Loucy (cell line): Measurements from ENCODE around the gene USP17L29.
"Not testable (repeated sequence)": the region's sequence is repeated elsewhere in the genome, so short reads cannot be mapped to it uniquely, and the experiment has no call there.

Experiments used
- H2AFZ ChIP-seq: fragments of 200-600 bp; sonication (generic); 2 replicates; pipeline ENCODE4 v1.6.0; 2016; ENCODE audit warnings: antibody characterized with exemption, mild to moderate bottlenecking, low read length, moderate library complexity
- H3F3A ChIP-seq: fragments of 200-600 bp; 2 replicates; pipeline ENCODE4 v1.6.0; 2016; ENCODE audit warnings: antibody characterized with exemption, low read depth, mild to moderate bottlenecking
- H3K27me3 ChIP-seq: fragments of 200-600 bp; sonication (generic); 2 replicates; pipeline ENCODE4 v1.6.1; 2014; ENCODE audit warnings: low read length, mild to moderate bottlenecking; ENCODE audit not compliant: insufficient read depth, poor library complexity, severe bottlenecking
- H3K36me3 ChIP-seq: fragments of 200-600 bp; sonication (generic); 2 replicates; pipeline ENCODE4 v1.6.1; 2016; ENCODE audit warnings: low read length; ENCODE audit not compliant: insufficient read depth
- H3K4me1 ChIP-seq: fragments of 200-600 bp; sonication (generic); 2 replicates; pipeline ENCODE4 v1.5.1; 2014; ENCODE audit warnings: low read length, mild to moderate bottlenecking; ENCODE audit not compliant: insufficient read depth, poor library complexity, severe bottlenecking
- H3K4me2 ChIP-seq: fragments of 200-600 bp; sonication (generic); 2 replicates; pipeline ENCODE4 v1.6.0; 2014; ENCODE audit warnings: antibody characterized with exemption, low read length, low read depth, mild to moderate bottlenecking; ENCODE audit not compliant: poor library complexity, severe bottlenecking
- H3K4me3 ChIP-seq: fragments of 200-600 bp; sonication (generic); 2 replicates; pipeline ENCODE4 v1.5.1; 2014; ENCODE audit warnings: low read length, mild to moderate bottlenecking, mixed read lengths; ENCODE audit not compliant: poor library complexity, severe bottlenecking
- H3K79me2 ChIP-seq: fragments of 200-600 bp; sonication (generic); 2 replicates; pipeline ENCODE4 v1.6.1; 2014; ENCODE audit warnings: low read length; ENCODE audit not compliant: insufficient read depth
- H3K9ac ChIP-seq: fragments of 200-600 bp; sonication (generic); 2 replicates; pipeline ENCODE4 v1.6.0; 2014; ENCODE audit warnings: mild to moderate bottlenecking, low read depth, low read length, moderate library complexity; ENCODE audit not compliant: poor library complexity, severe bottlenecking
- H3K9me2 ChIP-seq: fragments of 200-600 bp; sonication (generic); replicated peaks from 2 replicates; pipeline ENCODE4 v1.6.1; 2016; ENCODE audit warnings: low read depth, low read length, mixed read lengths
- H3K9me3 ChIP-seq: fragments of 200-600 bp; sonication (generic); 2 replicates; pipeline ENCODE4 v1.6.1; 2014; ENCODE audit warnings: mild to moderate bottlenecking, antibody characterized with exemption, low read length, low read depth; ENCODE audit not compliant: insufficient read depth
- H4K20me1 ChIP-seq: fragments of 200-600 bp; sonication (generic); 2 replicates; pipeline ENCODE4 v1.6.0; 2014; ENCODE audit warnings: antibody characterized with exemption, low read length, mild to moderate bottlenecking; ENCODE audit not compliant: insufficient read depth, poor library complexity, severe bottlenecking

USP17L29 gene

GRCh38 chr4:9353338-9353737 is at the start of gene USP17L29:
Gene USP17L29, plus strand, starts transcription at chr4:9353638. Its CDS starts 0 bp downstream, at chr4:9353638.
- not testable (repeated sequence) for H3K79me2 ChIP-seq, H3K9ac ChIP-seq, H3F3A ChIP-seq, H2AFZ ChIP-seq, H3K4me1 ChIP-seq, H3K27me3 ChIP-seq, H3K4me2 ChIP-seq, H3K9me3 ChIP-seq, H3K36me3 ChIP-seq, H3K4me3 ChIP-seq, H4K20me1 ChIP-seq, H3K9me2 ChIP-seq

- not testable (repeated sequence) for H3F3A ChIP-seq, H4K20me1 ChIP-seq, H3K9ac ChIP-seq, H3K4me2 ChIP-seq, H2AFZ ChIP-seq, H3K9me2 ChIP-seq, H3K79me2 ChIP-seq, H3K4me3 ChIP-seq, H3K36me3 ChIP-seq, H3K9me3 ChIP-seq, H3K4me1 ChIP-seq, H3K27me3 ChIP-seq
These were observed 29.2 kb upstream of the USP17L29 start for GRCh38 chr4:9324191-9324590.

- H3K9me2 ChIP-seq, H3K4me3 ChIP-seq, H4K20me1 ChIP-seq, H3K27me3 ChIP-seq, H3K9ac ChIP-seq, H3K79me2 ChIP-seq, H3K9me3 ChIP-seq, H3K4me2 ChIP-seq, H3K36me3 ChIP-seq, H3K4me1 ChIP-seq, H2AFZ ChIP-seq, H3F3A ChIP-seq: not testable (repeated sequence)
These were observed 28.6 kb upstream of the USP17L29 start, which contains the start of gene USP17L24 for GRCh38 chr4:9324865-9325264. Gene USP17L24, plus strand, starts transcription at chr4:9325165. Its CDS starts 0 bp downstream, at chr4:9325165.

GRCh38 chr4:9329611-9330010 is 23.8 kb upstream of the USP17L29 start, which contains the start of gene USP17L25:
Gene USP17L25, plus strand, starts transcription at chr4:9329911. Its CDS starts 0 bp downstream, at chr4:9329911.
- H3K4me3 ChIP-seq, H3K9me2 ChIP-seq, H3K9me3 ChIP-seq, H3K9ac ChIP-seq, H2AFZ ChIP-seq, H3K4me2 ChIP-seq, H3F3A ChIP-seq, H3K79me2 ChIP-seq, H3K27me3 ChIP-seq, H4K20me1 ChIP-seq, H3K36me3 ChIP-seq, H3K4me1 ChIP-seq: not testable (repeated sequence)

- not testable (repeated sequence) for H3F3A ChIP-seq, H4K20me1 ChIP-seq, H2AFZ ChIP-seq, H3K9ac ChIP-seq, H3K4me1 ChIP-seq, H3K4me3 ChIP-seq, H3K4me2 ChIP-seq, H3K79me2 ChIP-seq, H3K27me3 ChIP-seq, H3K9me3 ChIP-seq, H3K36me3 ChIP-seq, H3K9me2 ChIP-seq
These were observed 19.1 kb upstream of the USP17L29 start, which contains the start of gene USP17L26 for GRCh38 chr4:9334358-9334757. Gene USP17L26, plus strand, starts transcription at chr4:9334658. Its CDS starts 0 bp downstream, at chr4:9334658.

- not testable (repeated sequence) for H3F3A ChIP-seq, H3K9ac ChIP-seq, H3K36me3 ChIP-seq, H3K9me3 ChIP-seq, H3K4me2 ChIP-seq, H3K79me2 ChIP-seq, H3K9me2 ChIP-seq, H3K27me3 ChIP-seq, H3K4me1 ChIP-seq, H4K20me1 ChIP-seq, H2AFZ ChIP-seq, H3K4me3 ChIP-seq
These were observed 14.3 kb upstream of the USP17L29 start, which contains the start of gene USP17L5 for GRCh38 chr4:9339103-9339502. Gene USP17L5, plus strand, starts transcription at chr4:9339403. Its CDS starts 0 bp downstream, at chr4:9339403.

- not testable (repeated sequence) for H3K27me3 ChIP-seq, H3K4me1 ChIP-seq, H3K9me2 ChIP-seq, H3K4me3 ChIP-seq, H4K20me1 ChIP-seq, H2AFZ ChIP-seq, H3F3A ChIP-seq, H3K9me3 ChIP-seq, H3K9ac ChIP-seq, H3K36me3 ChIP-seq, H3K79me2 ChIP-seq, H3K4me2 ChIP-seq
These were observed 9.6 kb upstream of the USP17L29 start, which contains the start of gene USP17L27 for GRCh38 chr4:9343848-9344247. Gene USP17L27, plus strand, starts transcription at chr4:9344148. Its CDS starts 0 bp downstream, at chr4:9344148.
